Bone marrow (tissue), 2 donors: ENCODE data around the gene PTN.

Experiments used
- DNase-seq, 2 donors: peaks; one replicate each; lab custom pipeline; 2025; lab: John Stamatoyannopoulos, UW

PTN gene, protein sequence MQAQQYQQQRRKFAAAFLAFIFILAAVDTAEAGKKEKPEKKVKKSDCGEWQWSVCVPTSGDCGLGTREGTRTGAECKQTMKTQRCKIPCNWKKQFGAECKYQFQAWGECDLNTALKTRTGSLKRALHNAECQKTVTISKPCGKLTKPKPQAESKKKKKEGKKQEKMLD

DNA sequence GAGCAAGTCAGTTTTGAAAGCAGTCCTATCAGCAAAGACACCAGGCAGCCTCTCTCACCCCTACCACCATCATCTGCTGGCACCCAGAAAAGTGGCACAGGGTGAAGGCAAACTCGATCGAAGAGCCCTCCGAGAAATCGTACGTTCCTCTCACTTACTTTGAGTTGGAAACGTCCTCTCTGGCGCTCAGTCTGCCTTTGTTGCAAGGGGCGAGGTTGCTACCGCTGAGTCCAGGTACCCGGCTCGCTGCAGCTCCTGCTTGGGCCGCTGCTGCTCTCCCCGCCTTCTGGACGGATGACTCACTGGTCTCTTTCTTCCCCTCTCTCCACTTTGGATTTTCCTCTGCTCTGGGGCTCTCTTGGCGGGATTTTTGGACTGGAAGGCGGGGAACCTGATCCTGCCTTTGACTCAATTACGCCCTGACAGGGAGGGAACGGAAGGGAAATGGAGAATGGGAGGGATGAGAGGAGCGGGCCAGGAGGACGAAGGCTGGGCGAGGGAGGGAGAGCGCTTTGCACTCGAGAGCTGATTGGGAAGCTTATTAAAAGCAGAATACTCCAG is at the start of gene PTN:
Gene PTN (minus strand): TSS at position 453 of the 561 bp plus-strand sequence. CDS start 88,760 bp downstream, outside the sequence.
- no peak for DNase-seq

- no peak for DNase-seq
These were observed 46.5 kb upstream of the PTN start for GRCh38 chr7:137390076-137390475.

DNA sequence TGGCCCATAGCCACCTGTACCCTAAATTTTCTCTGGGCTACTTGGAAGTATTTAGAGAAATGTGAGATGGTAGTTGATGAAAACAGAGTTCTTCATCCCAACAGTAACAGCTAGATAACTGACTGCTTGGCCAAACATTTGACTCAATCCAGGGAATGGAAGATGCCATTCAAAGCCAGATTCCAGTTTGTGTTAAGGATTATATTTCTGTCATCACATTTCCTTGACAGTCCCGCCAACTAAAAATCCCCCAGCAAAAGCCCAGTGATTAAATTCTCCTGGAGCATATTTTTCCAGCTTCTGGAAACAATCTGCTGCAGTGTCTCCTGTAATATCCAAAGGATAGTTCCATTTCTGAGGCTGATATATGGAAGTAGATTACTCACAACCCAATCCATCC is 45.4 kb upstream of the PTN start:
- DNase-seq = no peak

DNA sequence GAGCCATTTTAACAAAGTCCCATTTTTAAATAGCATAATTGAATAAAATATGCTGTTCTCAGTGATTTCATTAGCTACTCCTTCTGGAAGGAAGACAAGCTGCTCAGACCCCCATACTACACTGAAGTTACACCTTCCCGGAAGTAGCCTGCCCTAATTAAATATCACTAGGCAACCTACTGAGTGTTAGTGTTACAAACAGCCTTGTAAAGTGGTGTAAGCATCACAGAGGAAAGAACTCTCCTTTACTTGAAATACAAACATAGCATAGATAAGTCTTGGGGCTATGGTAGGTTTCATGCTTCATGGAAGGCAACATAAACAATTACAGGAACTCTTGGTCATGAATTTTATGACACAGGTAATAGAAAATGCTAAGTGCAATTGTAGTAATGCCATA is 43.4 kb upstream of the PTN start:
- DNase-seq = no peak

DNA sequence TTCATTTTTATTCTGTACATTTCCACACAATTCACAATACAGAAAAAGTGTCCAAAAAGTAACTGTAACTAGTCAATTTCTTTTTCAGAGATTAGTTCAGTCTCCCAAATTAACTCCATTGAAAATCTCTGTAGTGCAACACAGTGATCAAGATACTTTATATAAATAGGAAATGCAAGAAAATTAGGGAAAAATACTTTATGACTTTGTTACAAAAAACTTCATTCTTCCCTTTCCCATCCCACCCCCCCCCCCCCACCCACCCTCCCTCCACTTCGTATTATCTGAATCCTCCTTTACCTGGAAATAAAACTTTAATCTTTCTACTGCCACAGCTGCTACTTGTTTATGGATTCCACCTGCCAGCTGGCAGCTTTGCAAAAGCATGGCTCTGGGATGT is 37.5 kb upstream of the PTN start:
- no peak for DNase-seq

- no peak for DNase-seq
These were observed 30.0 kb upstream of the PTN start for GRCh38 chr7:137373507-137373906.

GRCh38 chr7:137371616-137372015 is 28.1 kb upstream of the PTN start:
- no peak for DNase-seq

DNA sequence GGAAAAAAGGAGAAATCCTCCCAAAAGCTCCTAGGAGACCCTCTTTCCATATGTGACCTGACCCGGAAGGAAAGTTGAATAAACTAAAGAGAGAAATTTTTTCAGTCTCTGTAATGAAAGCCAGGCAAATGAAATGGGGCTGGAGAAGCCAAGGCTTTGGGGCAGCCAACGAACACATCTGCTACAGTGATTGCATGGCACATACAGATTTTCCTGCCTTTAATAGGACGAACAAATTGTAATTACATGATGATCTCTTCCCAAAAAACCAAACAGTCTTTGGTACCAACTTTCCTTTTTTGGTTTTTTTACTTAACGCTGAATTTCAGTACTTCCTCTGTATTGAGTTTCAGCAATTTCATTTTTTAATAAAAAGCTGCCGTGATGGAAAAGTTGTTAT is 23.5 kb upstream of the PTN start:
- no peak for DNase-seq

DNA sequence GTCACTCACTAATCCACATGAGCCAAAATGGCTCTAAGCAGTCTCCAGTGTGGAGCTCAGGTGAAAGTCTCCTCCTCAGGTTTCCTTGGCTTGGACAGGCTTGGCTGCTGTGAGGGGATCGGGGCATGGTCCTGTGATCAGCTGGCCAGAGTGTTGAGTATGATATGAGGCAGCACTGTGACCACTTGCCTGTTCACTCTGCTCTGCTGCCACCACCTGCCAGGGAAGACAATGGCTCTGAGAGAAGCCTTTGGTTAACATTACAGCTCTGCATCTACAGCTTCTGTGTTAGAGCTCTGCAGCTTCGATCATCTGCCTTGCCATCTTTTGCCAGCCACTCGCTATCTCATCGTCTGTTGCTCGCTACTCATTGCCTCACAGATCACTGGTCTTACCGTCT is 20.1 kb upstream of the PTN start:
- DNase-seq = no peak

DNA sequence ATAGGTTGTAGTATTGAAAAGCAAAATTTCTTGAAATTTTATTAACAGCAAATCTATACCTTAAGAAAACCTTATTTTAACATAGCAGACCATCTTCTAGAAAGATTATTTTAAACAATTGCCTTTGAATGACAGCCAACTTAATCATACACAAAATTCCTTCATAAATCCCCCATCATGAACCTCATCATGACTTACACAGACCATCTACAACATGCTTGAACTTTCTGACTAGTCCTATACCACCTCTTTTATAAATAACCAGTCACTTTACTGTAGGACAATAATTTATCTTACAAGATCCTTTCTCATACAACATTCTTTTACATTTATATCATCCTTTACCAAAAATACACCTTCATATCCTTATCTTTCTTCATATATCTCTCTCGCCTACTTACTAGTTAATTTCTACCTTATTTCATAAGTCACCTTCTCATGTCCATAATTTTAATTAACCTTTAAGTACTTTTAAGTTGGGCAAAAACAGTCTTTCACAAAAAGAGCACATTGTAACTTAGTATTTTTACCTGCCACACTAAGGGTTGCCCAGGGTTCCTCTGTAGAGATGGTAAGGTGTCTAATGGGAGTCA is 16.6 kb upstream of the PTN start:
- DNase-seq = no peak

- no peak for DNase-seq
These were observed 11.4 kb upstream of the PTN start for GRCh38 chr7:137354961-137355360.

GRCh38 chr7:137354396-137354795 is 10.9 kb upstream of the PTN start:
- no peak for DNase-seq

DNA sequence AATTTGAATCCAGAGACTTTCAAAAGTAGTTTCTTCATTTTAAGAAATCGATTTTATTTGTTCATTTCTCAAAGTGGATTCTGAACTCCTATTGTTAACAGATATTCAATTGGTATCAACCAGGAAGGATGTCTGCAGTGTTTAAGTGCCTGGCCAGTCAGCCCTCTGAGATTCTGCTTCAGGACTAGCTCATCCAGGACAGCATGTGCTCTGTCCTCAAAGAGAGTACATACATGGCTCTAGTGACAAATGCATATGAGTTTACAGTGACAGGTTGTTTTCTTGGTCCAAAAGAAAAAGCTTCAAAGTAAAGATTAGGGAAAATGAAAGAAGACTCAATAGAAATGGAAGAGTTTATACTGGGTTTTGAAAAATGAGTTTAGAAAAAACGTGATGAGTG is 8.4 kb upstream of the PTN start:
- DNase-seq = no peak

GRCh38 chr7:137345799-137346449 is 2.4 kb upstream of the PTN start:
- DNase-seq = no peak

DNA sequence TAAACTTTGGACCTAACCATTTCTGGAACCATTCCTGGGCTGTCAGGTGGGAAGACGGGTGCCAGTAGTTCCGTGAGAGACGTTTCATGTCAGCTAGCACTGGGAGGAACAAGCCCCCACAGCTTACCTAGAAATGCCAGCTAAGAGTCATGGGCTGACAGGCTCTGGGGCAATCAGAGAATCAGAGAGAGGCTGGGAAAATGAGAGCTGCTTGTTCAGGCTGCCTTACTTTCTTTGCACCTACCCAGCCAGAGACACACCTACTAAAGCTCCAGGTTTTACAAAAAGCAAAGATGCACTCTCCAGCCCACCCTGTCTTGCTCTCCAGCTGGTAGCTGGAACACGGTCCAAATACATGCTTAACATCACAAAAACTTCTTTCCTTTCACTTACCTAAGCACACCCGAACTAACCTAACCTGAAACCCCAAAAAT is 688 bp downstream of the PTN start:
- no peak for DNase-seq

DNA sequence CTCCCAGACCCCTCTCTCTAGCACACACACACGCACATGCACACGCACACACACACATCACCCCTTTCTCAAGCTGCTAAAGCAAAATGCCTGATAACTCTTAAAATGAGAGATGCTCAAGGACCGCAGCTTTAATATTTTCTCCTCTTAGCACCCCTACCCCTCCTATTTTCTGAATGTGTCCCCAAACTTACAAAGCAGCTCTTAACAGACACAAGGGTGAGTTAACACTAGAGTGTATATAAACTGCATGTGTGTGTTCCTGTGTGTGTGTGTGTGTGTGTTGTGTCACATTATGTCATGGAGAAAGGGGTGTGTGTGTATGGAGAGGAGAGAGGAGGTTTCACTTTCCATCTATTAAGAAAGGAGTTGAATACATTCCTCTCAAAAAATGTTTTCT is 1.3 kb downstream of the PTN start:
- no peak for DNase-seq

GRCh38 chr7:137337902-137338301 is 5.6 kb downstream of the PTN start:
- no peak for DNase-seq

GRCh38 chr7:137335814-137336213 is 7.7 kb downstream of the PTN start:
- DNase-seq = no peak

- no peak for DNase-seq
These were observed 12.2 kb downstream of the PTN start for GRCh38 chr7:137331378-137331777.

DNA sequence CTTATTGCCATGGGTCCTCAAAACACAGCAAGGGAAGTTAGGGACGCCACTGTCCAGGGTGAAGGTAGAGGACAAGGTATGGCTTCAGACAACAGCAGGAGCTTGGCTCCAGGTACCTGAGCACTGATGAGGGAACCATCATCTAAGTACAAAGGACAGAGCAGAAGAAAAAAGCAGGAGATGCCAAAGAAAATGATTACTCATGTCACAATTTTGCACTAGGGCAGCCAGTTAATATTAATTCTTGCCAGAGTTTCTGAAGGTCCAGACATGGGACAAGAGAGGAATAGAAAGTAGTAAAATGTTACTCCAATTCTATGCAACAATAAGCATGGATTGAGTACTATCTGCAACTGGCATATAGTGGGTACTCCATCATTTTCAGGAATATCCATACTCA is 14.1 kb downstream of the PTN start:
- DNase-seq = no peak

- no peak for DNase-seq
These were observed 15.0 kb downstream of the PTN start for GRCh38 chr7:137328373-137329120.

DNA sequence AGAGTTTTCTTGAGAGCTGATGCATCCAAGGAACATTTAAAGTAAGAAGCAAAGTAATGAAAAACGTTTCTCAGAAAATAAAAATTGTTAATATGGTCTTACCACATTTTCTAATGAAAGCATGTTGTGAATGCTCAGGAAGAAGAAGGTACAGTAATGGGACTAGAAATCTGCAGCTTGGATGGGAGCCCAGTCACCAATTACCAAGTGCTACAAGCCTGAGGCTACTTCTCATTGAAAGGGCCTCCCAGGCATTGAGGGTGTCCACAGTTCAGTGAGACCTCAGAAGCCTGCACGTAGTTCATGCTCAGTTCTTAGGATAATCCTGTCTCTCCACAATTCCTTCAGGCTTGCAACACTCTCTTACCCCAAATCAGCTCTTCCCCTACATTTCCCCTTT is 17.6 kb downstream of the PTN start:
- no peak for DNase-seq
